Endothelial cell of hepatic sinusoid (primary cell): ENCODE measurements around the gene SMARCD1.

ENCODE experiments used
- in situ Hi-C: cut with HindIII; loops from 2 replicates; pipeline ENCODE4 v1.10.0; 2017; ENCODE audit warnings: low sequenced_read_pairs

SMARCD1 gene

DNA sequence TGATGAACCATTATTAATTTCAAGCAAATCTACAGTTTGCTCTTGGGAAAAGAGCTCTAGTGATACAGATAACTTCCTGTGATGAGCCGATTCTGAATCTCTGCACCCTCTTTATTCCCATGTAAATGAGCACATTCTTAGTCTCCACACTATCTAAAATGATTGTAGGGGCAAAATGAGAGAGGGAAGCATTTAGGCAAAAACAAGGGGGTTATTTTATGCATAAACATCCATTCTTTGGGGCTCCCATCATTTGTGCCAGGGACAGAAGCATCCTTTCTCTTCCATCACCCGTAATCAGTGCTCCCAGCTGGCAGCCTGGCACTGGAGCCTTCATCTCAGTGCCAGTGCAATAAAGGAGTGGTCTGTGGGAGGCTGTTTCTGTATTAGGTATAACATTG lies 17.0 kb downstream of the SMARCD1 start:
- in situ Hi-C loops = loop anchor here (5.0 kb wide), 1 partner anchor 35 kb away; no protein-coding TSS in a partner anchor

DNA sequence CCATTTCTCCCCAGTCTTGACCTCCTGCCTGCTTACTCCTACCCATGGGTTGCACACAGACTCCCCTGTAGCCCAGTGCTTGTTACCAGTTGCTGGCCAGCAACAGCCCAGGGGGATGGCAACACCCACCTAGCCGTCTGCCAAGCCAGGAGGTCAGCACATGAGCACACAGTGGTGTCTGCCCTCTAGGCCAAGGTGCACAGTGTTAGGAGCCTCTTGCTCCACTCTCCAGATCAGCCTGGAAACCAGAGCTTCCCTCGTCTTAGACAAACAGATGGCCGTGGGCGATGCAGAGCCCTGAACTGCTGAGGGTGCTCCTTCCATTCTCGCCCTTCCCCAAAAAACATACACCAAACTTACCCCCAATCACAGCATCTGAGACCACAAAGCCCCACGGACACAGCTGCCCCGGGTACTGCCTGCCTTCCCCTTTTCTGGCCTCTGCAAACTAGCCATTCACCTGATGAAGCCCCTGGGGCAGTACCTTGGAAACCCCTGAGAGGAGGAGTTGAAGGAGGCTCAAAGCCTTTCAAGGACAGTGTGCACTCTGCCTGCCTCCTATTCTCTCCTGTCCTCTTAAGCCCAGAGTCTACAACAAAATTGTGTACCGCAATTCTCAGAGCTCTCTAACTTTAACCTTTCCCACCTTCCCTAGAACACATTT lies 17.6 kb downstream of the SMARCD1 start:
- in situ Hi-C loops = loop anchor here (5.0 kb wide), 1 partner anchor 35 kb away; no protein-coding TSS in a partner anchor

DNA sequence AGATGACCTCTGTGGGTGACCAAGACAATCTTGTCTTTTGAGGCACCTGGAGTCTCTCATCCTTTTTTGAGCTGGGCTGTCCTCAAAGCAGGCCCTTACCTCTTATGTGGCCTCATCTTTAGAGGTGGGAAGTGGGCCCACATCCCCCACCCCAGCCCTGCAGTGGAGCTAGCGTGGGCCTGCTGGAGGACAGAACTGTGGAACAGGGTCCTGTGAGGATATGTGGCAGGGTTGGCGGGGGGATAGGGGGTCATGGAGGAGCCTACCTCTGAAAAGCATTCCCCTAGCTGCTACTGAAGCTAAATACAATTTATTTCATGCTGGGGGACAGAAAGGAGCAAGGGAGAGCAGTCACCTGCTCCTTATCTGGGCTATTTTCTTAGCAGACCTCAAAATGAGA lies 18.2 kb downstream of the SMARCD1 start:
- in situ Hi-C loops = loop anchor here (5.0 kb wide), 1 partner anchor 36 kb away; no protein-coding TSS in a partner anchor

DNA sequence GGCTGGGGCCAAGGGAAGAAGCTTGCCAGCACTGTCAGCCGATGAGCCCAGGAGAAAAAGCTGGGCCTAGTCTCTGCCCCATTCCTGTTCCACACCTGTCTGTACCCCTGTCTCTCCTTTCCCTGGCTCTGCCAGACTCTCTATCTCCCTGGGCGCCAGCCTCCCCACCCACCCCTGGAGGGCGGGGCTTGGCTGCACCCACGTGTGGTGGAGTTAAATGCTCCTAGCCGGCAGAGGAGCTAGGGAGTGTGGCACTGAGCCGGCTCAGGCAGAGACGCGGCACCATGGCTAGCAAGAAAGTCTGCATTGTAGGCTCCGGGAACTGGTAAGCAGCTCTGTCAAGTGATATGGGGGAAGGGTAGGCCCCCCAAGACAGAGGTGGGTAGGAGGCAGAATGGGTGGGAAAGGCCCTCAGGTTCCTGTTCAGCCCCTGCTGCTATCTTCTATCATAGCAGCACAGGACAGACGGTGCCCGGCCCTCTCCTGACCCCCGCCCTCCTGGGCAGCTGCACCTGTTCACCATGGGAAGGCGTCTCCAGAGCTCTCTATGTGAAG lies 18.7 kb downstream of the SMARCD1 start, which contains the start of gene GPD1:
Gene GPD1, plus strand, starts transcription at position 242 of the 555 bp plus-strand sequence. Its CDS starts 43 bp downstream, at position 285.
- in situ Hi-C loops = loop anchor here (5.0 kb wide), 1 partner anchor 37 kb away; no protein-coding TSS in a partner anchor

DNA sequence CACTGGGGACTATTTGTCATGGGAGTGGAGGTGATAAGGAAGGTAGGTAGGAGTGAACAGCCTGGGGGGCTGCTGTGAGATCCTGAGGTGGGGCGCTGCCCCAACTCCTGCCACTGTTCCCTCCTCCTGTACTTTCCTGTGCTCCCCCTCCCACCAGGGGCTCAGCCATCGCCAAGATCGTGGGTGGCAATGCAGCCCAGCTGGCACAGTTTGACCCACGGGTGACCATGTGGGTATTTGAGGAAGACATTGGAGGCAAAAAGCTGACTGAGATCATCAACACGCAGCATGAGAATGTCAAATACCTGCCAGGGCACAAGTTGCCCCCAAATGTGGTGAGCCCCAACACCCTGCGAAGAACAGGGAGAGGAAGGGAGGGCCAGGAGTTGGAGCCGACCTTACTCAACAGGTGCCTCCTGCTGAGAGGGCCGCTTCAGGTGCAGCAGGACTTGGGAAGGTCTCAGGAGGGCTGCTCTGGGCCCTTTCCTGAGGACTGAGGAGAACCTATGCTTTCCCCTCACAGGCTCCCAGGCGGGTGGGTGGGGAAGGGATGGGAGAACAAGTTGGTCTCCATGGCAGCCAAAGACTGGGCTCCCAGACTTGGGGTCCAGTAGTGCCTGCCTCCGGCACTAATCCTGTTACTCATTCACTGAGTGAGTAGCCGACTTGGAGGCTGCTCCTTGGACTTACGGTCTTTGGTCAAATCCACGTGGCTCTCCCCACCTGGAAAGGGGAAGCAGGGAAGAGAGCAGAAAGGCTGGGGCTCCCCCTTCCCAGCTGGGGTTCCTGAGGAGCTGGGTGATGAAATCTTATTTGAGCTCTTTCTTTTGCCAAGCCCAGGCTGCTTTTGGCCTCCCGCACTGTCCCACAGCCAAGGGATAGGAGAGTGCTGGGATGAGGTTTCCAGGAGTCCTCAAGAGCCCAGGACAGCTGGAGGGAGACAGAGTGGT lies 19.6 kb downstream of the SMARCD1 start:
- in situ Hi-C loops = loop anchor here (5.0 kb wide), 2 partner anchors 37 to 48 kb away; no protein-coding TSS in a partner anchor

DNA sequence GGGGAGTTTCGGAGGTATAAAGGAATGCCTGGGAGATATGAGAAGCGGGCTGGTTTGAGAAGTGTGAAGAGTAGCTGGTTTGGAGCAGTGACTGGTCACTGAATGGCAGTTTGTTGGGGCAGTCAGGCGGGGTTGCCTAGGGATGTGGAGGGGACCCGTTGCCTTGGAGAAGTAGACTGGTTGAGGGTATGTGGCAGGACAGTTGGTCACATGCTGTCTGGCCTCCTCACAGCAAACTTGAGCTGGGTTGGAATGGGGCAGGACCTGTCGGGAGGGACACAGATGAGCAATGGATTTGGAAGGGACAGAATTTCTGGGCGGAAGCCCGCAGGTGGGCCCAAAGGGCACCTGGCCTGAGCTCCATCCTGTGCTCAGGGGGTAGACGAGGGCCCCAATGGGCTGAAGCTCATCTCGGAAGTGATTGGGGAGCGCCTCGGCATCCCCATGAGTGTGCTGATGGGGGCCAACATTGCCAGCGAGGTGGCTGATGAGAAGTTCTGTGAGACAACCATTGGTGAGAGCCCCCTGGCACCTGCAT lies 20.8 kb downstream of the SMARCD1 start:
- in situ Hi-C loops = loop anchor here (5.0 kb wide), 1 partner anchor 46 kb away; no protein-coding TSS in a partner anchor

DNA sequence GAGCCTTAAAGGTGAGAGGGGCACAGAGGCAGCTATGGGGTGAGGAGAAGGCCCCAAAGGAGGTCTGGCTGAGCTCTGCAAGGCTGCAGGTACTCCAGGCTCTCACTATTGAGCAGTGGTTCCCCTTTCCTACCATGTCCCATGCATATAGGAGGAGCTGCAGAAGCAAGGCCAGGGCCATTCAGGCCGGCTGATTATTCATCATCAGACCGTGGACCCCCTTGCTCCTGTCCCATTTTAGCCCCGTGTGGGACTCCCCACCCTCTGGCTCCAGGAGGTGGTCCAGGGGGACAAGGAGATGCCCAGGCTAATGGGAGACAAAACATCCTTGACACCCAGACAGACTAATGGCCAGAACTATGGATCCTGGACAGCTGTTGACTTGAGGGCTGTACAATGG lies 21.8 kb downstream of the SMARCD1 start:
- in situ Hi-C loops = loop anchor here (5.0 kb wide), 1 partner anchor 45 kb away; no protein-coding TSS in a partner anchor

DNA sequence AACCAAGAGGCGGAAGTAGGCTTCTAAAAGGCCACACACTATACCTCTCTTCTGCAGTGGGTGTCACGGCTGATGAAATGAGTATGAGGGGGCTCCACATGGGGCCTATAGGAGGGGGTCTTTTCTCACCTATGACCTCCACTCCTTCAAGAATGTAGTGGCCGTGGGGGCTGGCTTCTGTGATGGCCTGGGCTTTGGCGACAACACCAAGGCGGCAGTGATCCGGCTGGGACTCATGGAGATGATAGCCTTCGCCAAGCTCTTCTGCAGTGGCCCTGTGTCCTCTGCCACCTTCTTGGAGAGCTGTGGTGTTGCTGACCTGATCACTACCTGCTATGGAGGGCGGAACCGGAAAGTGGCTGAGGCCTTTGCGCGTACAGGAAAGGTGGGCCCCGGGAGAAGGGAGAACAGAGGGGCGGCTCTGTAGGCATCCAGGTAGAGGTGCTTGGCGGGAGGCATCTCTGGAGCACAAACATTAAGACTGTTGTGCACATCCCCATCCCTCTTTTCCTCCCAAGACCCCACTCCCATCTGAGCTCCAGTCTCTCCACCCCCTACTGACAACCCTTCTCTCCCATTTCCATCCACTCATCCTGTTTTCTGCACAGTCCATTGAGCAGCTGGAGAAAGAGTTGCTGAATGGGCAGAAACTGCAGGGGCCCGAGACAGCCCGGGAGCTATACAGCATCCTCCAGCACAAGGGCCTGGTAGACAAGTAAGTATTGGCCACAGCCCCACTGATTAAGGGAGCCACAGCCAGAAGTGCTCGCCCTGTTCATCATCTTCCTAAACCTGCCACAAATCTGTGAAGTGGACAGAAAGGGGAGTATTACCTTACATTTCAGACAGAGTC lies 22.5 kb downstream of the SMARCD1 start:
- in situ Hi-C loops = loop anchor here (5.0 kb wide), 1 partner anchor 45 kb away; no protein-coding TSS in a partner anchor

DNA sequence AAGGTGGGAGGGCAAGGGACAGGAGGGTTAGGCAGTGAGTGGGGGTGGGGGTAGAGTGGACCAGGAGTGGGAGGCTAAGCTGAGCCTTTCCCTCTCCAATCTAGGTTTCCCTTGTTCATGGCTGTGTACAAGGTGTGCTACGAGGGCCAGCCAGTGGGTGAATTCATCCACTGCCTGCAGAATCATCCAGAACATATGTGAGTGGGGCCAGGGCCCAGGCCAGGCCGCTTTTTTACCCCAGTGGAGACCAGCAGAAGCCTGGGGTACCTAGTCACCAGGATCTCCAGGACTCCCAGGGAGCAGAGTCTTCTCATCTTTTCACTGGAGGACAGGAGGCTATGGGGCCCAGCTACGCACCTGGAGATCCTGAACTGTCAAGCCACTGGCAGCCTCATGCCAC lies 24.2 kb downstream of the SMARCD1 start:
- in situ Hi-C loops = loop anchor here (5.0 kb wide), 1 partner anchor 43 kb away; no protein-coding TSS in a partner anchor

DNA sequence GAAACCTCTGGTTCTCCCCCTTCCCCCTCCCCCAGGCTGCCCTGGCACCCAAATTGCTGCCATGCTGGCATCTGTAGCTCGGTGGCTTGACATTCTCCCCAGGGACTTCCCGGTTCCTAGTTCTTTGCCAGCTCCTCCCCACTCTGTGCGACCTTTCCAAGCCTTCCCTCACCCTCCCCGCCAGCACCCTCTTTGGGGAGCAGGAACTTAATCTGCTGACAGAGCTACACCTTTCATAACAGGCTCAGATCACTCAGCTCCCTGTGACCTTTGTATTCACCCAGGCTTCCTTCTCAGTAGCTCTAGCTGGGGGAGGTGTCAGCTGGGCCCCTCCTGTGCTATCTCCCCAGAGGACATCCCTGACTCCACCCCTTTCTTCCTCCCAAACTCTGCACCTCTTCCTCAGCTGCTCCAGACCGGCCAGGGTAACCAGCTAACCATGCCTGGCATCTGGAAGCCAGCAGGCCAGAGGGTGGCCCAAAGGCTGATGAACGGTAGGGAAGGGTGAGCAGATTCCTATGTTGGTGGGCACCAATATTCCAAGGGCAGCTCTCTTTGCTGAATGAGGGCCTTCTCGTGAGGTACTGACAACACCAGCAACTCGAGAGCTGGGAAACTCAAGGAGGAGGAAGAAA lies 25.1 kb downstream of the SMARCD1 start:
- in situ Hi-C loops = no loop called here

DNA sequence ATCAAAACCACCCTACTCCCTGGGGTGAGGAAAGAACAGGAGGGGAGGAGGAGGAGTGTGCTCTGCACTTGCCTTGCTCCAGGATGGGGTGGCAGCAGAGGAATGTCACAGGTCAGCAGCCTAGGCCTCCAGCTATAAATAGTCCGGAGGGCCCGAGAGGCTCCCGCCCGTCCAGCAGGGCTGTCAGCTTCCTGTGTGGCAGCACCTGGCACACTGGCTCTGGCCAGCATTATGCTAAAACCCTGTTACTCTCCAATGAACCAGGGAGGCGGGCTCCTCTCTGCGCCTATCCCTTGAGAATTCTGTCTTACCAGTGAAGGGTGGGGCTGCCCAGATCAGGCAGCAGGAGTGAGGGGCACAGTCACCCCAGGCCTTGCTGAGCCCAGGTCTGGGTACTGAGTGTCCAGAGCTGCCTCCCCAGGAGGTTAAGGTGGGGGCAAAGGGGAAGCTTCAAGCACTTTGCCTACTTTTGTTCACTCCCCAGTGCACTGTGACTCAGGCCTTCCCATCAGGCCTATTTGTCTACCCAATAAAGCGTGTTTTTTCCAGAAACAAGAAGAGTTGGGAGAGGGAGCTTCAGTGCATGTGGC lies 25.7 kb downstream of the SMARCD1 start:
- in situ Hi-C loops = no loop called here

DNA sequence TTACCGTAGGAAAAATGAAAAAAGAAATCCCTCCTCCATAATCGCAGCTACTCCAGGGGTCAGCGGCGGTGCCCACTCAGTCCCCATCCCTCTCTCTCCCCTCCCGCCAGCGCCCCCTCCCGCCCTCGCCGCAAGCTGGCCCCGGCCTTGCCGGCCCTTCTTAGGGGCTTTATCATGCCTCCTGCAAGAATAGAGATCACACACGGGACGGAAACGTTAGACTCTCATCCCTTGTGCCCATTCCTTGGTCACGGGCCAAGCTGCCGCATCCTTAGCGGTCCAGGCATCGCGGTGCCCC lies 26.2 kb downstream of the SMARCD1 start:
- in situ Hi-C loops = no loop called here

DNA sequence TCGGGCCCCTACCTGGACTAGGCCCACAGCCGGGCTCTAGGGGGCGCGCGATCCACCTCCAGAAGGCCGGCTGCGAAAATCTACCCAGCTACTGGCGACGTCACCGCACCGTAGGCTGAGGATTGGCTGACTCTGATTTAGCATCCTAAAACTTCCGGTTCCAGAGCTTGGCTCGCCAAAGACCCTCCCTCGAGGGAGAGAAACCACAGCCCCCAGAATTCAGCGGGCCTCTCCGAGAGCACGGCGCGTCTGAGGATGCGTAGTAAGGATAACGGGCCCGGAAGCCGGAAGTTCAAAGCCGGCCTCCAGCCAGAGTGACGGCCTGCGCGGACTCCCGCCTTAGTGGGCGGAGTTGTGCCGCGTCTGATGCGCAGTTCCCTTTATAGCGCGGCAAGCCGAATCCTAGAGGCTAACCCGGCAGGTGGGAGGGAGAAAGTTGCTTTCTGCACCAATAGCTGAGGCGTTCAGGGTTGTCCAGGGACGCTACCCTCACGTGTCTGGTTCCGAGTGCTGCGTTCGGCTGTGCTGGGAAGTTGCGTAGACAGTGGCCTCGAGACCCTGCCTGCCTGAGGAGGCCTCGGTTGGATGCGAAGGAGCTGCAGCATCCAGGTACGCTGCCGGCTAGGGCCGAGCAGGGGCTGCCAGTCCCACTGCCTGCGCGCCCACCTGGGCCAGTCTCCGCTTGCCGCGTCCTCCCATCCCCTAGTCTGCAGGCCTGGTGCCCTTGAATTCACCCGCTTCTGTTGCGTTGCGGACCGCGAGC lies 26.7 kb downstream of the SMARCD1 start, which contains the start of gene COX14:
Gene COX14, plus strand, starts transcription at position 544 of the 763 bp plus-strand sequence. CDS start 7,808 bp downstream, outside the sequence.
- in situ Hi-C loops = no loop called here

DNA sequence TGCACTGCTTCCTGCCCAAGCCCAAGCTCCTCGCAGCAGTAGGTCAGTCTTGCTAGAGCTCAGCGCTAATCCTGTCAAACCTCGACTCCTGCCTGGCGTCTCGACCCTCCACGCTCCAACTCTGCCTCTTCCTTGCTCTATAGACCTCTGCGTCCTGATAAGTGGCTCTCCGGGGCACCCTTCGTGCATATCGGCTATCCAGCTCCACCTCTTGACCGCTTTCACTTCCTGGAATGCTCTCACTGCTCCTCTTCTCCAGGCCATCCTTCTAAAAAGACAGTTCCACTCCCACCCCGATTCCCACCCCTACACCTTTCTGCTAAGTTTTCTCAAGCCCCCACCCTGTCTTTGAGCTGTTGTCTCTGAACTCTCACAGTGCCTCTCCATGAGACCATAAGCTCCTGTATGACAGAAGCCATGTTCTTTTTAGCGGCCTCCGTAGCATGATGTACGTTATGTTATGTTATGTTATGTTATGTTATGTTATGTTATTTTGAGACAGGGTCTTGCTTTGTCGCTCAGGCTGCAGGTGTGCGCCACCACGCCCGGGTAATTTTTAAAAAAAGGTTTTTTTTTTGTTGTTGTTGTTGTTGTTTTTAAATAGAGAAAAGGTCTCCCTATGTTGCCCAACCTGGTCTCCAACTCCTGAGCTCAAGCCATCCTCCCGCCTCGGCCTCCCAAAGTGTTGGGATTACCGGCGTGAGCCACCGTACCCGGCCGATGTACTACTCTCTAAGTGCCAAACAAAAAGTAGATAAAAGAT lies 27.5 kb downstream of the SMARCD1 start:
- in situ Hi-C loops = no loop called here

DNA sequence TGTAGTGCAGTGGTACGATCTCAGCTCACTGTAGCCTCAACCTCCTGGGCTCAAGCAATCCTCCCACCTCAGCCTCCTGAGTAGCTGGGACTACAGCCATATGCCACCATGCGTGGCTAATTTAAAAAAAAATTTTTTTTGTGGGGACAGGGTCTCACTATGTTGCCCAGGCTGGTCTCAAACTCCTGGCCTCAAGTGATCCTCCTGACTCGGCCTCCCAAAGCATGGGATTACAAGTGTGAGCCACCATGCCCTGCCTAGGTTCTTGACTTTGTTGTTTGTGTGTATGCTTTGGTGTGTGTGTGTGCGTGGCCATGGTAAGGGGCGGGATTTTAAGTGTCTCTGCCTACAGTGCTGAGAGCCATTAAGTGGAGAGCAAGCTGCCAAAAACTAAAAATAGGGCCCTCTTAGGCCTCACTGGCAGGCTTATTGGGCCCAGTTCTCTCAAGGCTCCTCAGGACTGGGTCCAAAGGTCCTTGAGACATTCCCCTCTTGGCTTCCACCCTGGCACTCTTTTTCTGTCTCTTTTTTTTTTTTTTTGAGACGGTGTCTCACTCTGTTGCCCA lies 32.0 kb downstream of the SMARCD1 start:
- in situ Hi-C loops = no loop called here

DNA sequence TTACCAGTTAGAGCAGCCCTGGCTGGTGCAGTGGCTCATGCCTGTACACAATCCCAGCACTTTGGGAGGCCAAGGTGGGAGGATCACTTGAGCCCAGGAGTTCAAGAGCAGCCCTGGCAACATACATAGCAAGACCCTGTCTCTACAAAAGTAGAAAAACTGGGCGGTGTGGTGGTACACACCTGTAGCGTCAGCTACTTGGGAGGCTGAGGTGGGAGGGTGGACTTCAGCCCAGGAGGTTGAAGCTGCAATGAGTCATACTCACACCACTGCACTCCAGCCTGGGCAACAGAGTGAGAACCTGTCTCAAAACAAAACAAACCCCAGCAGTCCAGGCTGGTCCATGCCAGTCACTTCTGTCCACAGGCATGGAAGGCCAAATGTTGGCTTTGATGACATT lies 34.2 kb downstream of the SMARCD1 start:
- in situ Hi-C loops = no loop called here

DNA sequence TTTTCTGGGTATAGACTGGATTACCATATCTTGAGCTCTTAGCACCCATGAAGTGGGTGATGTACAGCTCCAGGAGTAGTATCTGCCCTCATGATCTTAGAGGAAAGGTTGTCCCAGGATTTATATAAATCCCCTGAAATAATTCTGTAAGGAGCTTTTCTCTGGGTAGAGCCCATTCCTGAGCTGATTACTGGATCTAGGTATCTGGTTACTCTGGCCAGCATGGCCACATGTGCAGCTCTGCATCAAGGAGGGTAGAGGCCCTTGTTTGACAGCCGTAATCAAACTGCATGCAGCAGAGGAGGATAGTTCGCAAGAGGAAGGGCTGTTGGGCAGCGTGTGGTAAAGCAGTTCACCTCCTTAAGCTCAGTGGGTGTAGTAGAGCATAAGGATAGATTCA lies 35.4 kb downstream of the SMARCD1 start:
- in situ Hi-C loops = no loop called here
